ENCODE results near the gene MAN1C1. TPM values are rescaled to one million over a fixed set of nuclear protein-coding genes. Genes with fewer than 3 reads are reported as not detected.
A peak's percentile ranks its signal among the peaks of the same experiment; 100 is the strongest.

Gene MAN1C1
- total and polyA plus RNA-seq, 7 donors, result 0.69 to 32.1 (median 12.8) TPM

GRCh38 chr1:25723250-25723880, 106.8 kb downstream of the MAN1C1 start:
- Histone ChIP-seq H3K4me1 (peaks cover 0 to 16% (median 15%) of the 10 kb centered on the region in 4 donors), H3K27ac (no peak overlapping the region), H3K27me3 (no peaks in the 10 kb centered on the region), H3K36me3 (no peaks in the 10 kb centered on the region), H3K4me3 (no peak overlapping the region), H3K9me3 (no peaks in the 10 kb centered on the region)
- no peak for DNase-seq
- TF ChIP-seq EP300 (IDR thresholded peaks at IDR 0.05) (no peak), POLR2A (IDR thresholded peaks at IDR 0.05) (no peak), CTCF (IDR thresholded peaks at IDR 0.05) (no peak), POLR2AphosphoS5 (IDR thresholded peaks at IDR 0.05) (no peak)
- 86 to 89% methylated on average over 4 of the region's 4 CpGs for WGBS, 2 donors
- intact Hi-C loops (cut with DNase I), result no loop called here

- TF ChIP-seq POLR2AphosphoS5 (IDR thresholded peaks at IDR 0.05) (no peak), CTCF (IDR thresholded peaks at IDR 0.05) (no peak), EP300 (IDR thresholded peaks at IDR 0.05) (no peak), POLR2A (IDR thresholded peaks at IDR 0.05) (no peak)
- Histone ChIP-seq H3K9me3 (no peaks in the 10 kb centered on the region), H3K27me3 (no peaks in the 10 kb centered on the region), H3K36me3 (no peaks in the 10 kb centered on the region), H3K4me3 (no peak overlapping the region), H3K4me1 (peaks cover 0 to 22% (median 20%) of the 10 kb centered on the region in 4 donors), H3K27ac (no peak overlapping the region)
- 91 to 92% methylated on average over 7 of the region's 7 CpGs for WGBS, 2 donors
- DNase-seq, result no peak
- intact Hi-C loops (cut with DNase I), result no loop called here
These were observed 107.6 kb downstream of the MAN1C1 start for GRCh38 chr1:25724201-25724600.

GRCh38 chr1:25724966-25725365, 108.4 kb downstream of the MAN1C1 start:
- no peaks in the 10 kb centered on the region for H3K36me3 ChIP-seq
- H3K27ac ChIP-seq, result no peak overlapping the region
- no peaks in the 10 kb centered on the region for H3K9me3 ChIP-seq
- intact Hi-C loops (cut with DNase I), result no loop called here
- TF ChIP-seq EP300 (IDR thresholded peaks at IDR 0.05) (no peak), POLR2A (IDR thresholded peaks at IDR 0.05) (no peak), CTCF (IDR thresholded peaks at IDR 0.05) (no peak), POLR2AphosphoS5 (IDR thresholded peaks at IDR 0.05) (no peak)
- 94 to 96% methylated on average over 2 of the region's 2 CpGs for WGBS, 2 donors
- H3K27me3 ChIP-seq, result no peaks in the 10 kb centered on the region
- H3K4me1 ChIP-seq, result peaks cover 0 to 27% (median 25%) of the 10 kb centered on the region in 4 donors
- no peak overlapping the region for H3K4me3 ChIP-seq
- no peak for DNase-seq

- TF ChIP-seq EP300 (IDR thresholded peaks at IDR 0.05) (no peak), POLR2AphosphoS5 (IDR thresholded peaks at IDR 0.05) (no peak), POLR2A (IDR thresholded peaks at IDR 0.05) (no peak), CTCF (IDR thresholded peaks at IDR 0.05) (no peak)
- intact Hi-C loops (cut with DNase I), result no loop called here
- Histone ChIP-seq H3K9me3 (no peaks in the 10 kb centered on the region), H3K36me3 (no peaks in the 10 kb centered on the region), H3K27ac (no peak overlapping the region), H3K4me3 (no peak overlapping the region), H3K4me1 (peaks cover 0 to 32% (median 29%) of the 10 kb centered on the region in 4 donors), H3K27me3 (no peaks in the 10 kb centered on the region)
- WGBS, 2 donors, result 94% methylated on average over 8 of the region's 8 CpGs
- no peak for DNase-seq
These were observed 108.9 kb downstream of the MAN1C1 start for GRCh38 chr1:25725482-25725881.

- intact Hi-C loops (cut with DNase I), result no loop called here
- 34 to 71% methylated on average over 8 of the region's 8 CpGs for WGBS, 2 donors
- peak overlapping the region; percentile 56 to 84 (median 75) for H3K27ac ChIP-seq
These were observed 110.5 kb downstream of the MAN1C1 start for GRCh38 chr1:25727088-25727487.

More at GRCh38 chr1:25727088-25727487, 110.5 kb downstream of the MAN1C1 start:
- TF ChIP-seq POLR2AphosphoS5 (IDR thresholded peaks at IDR 0.05), result no peak
- TF ChIP-seq CTCF (IDR thresholded peaks at IDR 0.05), result no peak
- no peak for TF ChIP-seq POLR2A (IDR thresholded peaks at IDR 0.05)
- TF ChIP-seq EP300 (IDR thresholded peaks at IDR 0.05), result no peak
- DNase-seq, result peak; percentile 36
- no peaks in the 10 kb centered on the region for H3K9me3 ChIP-seq
- H3K27me3 ChIP-seq, result no peaks in the 10 kb centered on the region
- H3K4me1 ChIP-seq, result peaks cover 0 to 47% (median 36%) of the 10 kb centered on the region in 4 donors
- no peaks in the 10 kb centered on the region for H3K36me3 ChIP-seq
- no peak overlapping the region for H3K4me3 ChIP-seq

Measured in sigmoid colon (tissue), 7 donors.